ENCODE measurements around the gene CPA5. TPM values are rescaled to one million over a fixed set of nuclear protein-coding genes. Genes with fewer than 3 reads are reported as not detected.
A peak's percentile ranks its signal among the peaks of the same experiment; 100 is the strongest.

CPA5 gene
- total and polyA plus RNA-seq, 9 of the 15 experiments (the other 6 are each of a cell fraction or from before 2014, with no cell fraction given), result 0.13 to 2.4 (median 0.91) TPM

DNA sequence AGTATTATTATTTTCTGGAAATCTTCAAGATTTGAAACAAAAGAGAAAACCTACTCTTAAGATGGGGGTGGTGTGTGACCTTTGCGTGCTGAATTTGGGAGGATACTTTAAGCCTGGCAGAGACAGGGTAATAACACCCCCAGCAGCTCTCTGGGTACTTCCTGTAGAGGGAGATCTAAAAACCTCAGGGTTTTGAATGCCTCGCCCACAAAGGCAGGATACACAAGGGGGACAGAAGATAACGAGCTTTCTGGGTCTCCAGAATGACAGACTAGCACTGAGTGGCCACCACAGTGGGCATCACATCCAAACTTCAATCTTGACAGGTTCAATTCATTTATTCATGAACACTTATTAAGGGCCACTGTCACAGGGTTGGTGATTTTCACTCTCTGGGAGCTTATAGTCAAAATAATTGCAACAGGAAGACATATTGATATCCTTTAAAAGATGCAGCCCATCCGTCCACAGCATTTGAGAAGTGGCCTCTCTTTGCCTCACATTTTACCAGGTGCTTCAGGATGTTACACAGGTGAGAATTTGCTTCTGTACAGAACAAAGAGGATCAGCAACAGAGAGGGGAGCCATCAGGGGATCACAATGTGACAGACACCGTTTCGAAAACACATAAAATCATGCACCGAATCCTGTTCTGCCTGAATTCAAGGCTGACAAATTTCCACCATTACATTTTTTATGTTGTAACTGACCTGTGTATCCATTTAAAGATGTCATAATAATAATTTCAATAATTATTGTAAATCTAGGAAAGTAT lies 50.0 kb downstream of the CPA5 start:
- H3K9me1 ChIP-seq (ENCODE audit: control insufficient read depth, insufficient read depth, low read length), result no peaks in the 10 kb centered on the region
- H3K9ac ChIP-seq (ENCODE audit: insufficient read depth in 1 of 2, low read depth in 2 of 2, low read length in 2 of 2), result no peak overlapping the region
- intact Hi-C loops (cut with micrococcal nuclease) (no loop called here), in situ Hi-C loops (cut with MboI) (no loop called here)
- ChIA-PET CTCF (ENCODE audit: low intra/inter-chr PET ratio) (no interaction called here), POLR2A (interaction anchor here (0.6 to 1.1 kb wide), 2 partner anchors 33 to 1274 kb away, joined by 3 read pairs; no protein-coding TSS in a partner anchor)
- ATAC-seq (peak; percentile 30; the same call in 2 of the 3 replicates), DNase-seq (ENCODE audit: extremely low read depth in 1 of 4, low spot score in 3 of 4) (no peak), FAIRE-seq (peak; percentile 35)
- H3K36me3 ChIP-seq (ENCODE audit: control insufficient read depth, insufficient read depth, low read length), result no peaks in the 10 kb centered on the region
- H3K27ac ChIP-seq (ENCODE audit: extremely low read depth, low read depth, low read length), result no peak overlapping the region
- no peak overlapping the region for H3K4me2 ChIP-seq (ENCODE audit: insufficient read depth, low read length)
- no peak overlapping the region for H2AFZ ChIP-seq (ENCODE audit: low read depth, low read length)
- no peak overlapping the region for H3K4me3 ChIP-seq
- 22% methylated on average over 7 of the region's 7 CpGs for WGBS (ENCODE audit: insufficient coverage, low coverage, missing lambda C conversion rate)
- H3K79me2 ChIP-seq (ENCODE audit: control insufficient read depth, insufficient read depth, low read length), result no peaks in the 10 kb centered on the region
- H3K27me3 ChIP-seq (ENCODE audit: control insufficient read depth in 2 of 2, insufficient read depth in 2 of 2, low read length in 2 of 2), result peaks cover 3 to 15% of the 10 kb centered on the region in 2 experiments; a peak in 3 of 5 replicates
- BruUV-seq (replicated peaks), result no TSS peak
- TF ChIP-seq ZNF347 (CRISPR knock-in tag; IDR thresholded peaks at IDR 0.05; ENCODE audit: low read depth) (no peak), PML (IDR thresholded peaks at IDR 0.05; ENCODE audit: low read length) (0 out of 2 replicates have a peak, but pooled peaks have one; percentile 11)
- no peaks in the 10 kb centered on the region for H3K9me3 ChIP-seq (replicated peaks; ENCODE audit: control insufficient read depth, insufficient read depth, low read depth, low read length)
- peaks cover 0 to 8% of the 10 kb centered on the region in 2 experiments; a peak in 3 of 5 replicates for H3K4me1 ChIP-seq (replicated peaks in 1 of 2; ENCODE audit: control insufficient read depth in 2 of 2, insufficient read depth in 2 of 2, low read length in 2 of 2)
- H4K20me1 ChIP-seq (replicated peaks; ENCODE audit: control insufficient read depth, insufficient read depth, low read length), result no peaks in the 10 kb centered on the region

GRCh38 chr7:130395421-130395820 lies 50.8 kb downstream of the CPA5 start:
- Histone ChIP-seq H3K4me2 (ENCODE audit: insufficient read depth, low read length) (no peak overlapping the region), H2AFZ (ENCODE audit: low read depth, low read length) (no peak overlapping the region), H3K36me3 (ENCODE audit: control insufficient read depth, insufficient read depth, low read length) (no peaks in the 10 kb centered on the region), H4K20me1 (replicated peaks; ENCODE audit: control insufficient read depth, insufficient read depth, low read length) (no peaks in the 10 kb centered on the region), H3K9ac (ENCODE audit: insufficient read depth in 1 of 2, low read depth in 2 of 2, low read length in 2 of 2) (no peak overlapping the region), H3K4me3 (no peak overlapping the region), H3K4me1 (replicated peaks in 1 of 2; ENCODE audit: control insufficient read depth in 2 of 2, insufficient read depth in 2 of 2, low read length in 2 of 2) (peaks cover 0 to 8% of the 10 kb centered on the region in 2 experiments; a peak in 3 of 5 replicates), H3K27me3 (ENCODE audit: control insufficient read depth in 2 of 2, insufficient read depth in 2 of 2, low read length in 2 of 2) (peaks cover 3 to 15% of the 10 kb centered on the region in 2 experiments; a peak in 3 of 5 replicates), H3K79me2 (ENCODE audit: control insufficient read depth, insufficient read depth, low read length) (no peaks in the 10 kb centered on the region), H3K9me3 (replicated peaks; ENCODE audit: control insufficient read depth, insufficient read depth, low read depth, low read length) (no peaks in the 10 kb centered on the region), H3K27ac (ENCODE audit: extremely low read depth, low read depth, low read length) (no peak overlapping the region), H3K9me1 (ENCODE audit: control insufficient read depth, insufficient read depth, low read length) (no peaks in the 10 kb centered on the region)
- ChIA-PET CTCF (ENCODE audit: low intra/inter-chr PET ratio) (no interaction called here), POLR2A (no interaction called here)
- no peak for ATAC-seq
- BruUV-seq (replicated peaks), result no TSS peak
- WGBS (ENCODE audit: insufficient coverage, low coverage, missing lambda C conversion rate), result 5% methylated on average over 5 of the region's 5 CpGs
- in situ Hi-C loops (cut with MboI), result no loop called here
- TF ChIP-seq RBBP5 (IDR thresholded peaks at IDR 0.05; ENCODE audit: borderline replicate concordance, insufficient read depth, low read length, poor library complexity, severe bottlenecking) (no peak), ZNF551 (CRISPR knock-in tag; IDR thresholded peaks at IDR 0.05) (0 out of 2 replicates have a peak, but pooled peaks have one; percentile 42)
- intact Hi-C loops (cut with micrococcal nuclease), result no loop called here
- no peak for DNase-seq (ENCODE audit: extremely low read depth in 1 of 4, low spot score in 3 of 4)
- no peak for FAIRE-seq

All from K562 (cell line).